ENCODE results near the gene SUGP2. TPM values are rescaled to one million over a fixed set of nuclear protein-coding genes. Genes with fewer than 3 reads are reported as not detected.

The SUGP2 gene
- total and polyA plus RNA-seq, 9 of the 15 experiments (the other 6 are each of a cell fraction or from before 2014, with no cell fraction given): 13.1 to 101 (median 63.1) TPM

DNA sequence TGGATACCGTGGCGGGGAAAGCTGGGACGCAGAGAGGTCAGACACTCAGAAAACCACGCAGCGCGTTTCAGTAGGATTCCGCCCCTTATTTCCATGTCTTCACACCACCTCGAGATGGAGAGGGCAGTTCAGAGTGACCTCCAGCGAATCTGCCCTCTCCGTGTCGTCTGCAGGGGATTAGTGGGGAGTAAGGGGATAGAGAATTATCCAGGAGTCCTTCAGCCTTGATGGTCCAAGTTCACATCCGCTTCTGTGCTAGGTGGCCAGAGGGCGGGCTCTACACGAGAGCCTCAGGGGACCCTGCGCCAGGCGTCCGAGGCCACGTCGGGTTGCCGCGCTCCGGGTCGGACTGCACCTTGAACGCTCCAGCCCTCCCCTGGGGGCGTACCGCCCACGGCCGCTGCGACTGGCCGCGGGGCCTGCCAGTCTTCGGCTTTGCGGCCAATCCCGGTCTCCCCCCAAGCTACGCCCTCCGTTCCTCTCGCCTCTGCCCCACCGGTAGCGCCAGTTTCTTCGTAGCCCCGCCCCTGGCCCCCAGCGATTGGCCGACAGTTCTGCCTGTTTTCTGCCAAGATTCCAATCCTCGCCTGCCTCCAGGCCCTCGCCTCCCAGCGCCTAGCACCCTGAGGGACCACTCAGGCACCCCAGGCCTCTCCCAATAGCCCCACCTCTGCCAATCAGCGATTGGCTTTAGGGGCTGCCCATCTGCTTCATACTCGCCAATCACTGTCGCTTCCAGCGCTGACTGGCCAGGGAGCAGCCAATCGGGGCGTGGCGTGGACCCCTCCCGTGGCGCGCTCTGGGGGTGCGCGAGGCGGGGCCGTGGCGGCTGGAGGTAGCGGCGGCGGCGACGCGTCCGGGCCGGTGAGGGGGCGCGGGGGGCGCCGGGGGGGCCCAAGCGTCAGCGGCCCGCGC, 30.1 kb upstream of the SUGP2 start, which contains the start of gene SLC25A42 (continued):
- TF ChIP-seq, protein P1, sequence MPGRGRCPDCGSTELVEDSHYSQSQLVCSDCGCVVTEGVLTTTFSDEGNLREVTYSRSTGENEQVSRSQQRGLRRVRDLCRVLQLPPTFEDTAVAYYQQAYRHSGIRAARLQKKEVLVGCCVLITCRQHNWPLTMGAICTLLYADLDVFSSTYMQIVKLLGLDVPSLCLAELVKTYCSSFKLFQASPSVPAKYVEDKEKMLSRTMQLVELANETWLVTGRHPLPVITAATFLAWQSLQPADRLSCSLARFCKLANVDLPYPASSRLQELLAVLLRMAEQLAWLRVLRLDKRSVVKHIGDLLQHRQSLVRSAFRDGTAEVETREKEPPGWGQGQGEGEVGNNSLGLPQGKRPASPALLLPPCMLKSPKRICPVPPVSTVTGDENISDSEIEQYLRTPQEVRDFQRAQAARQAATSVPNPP (IDR thresholded peaks at IDR 0.05; ENCODE audit: borderline replicate concordance, insufficient read depth, insufficient read length): no peak
- TF ChIP-seq ZC3H4 (CRISPR knock-in tag; IDR thresholded peaks at IDR 0.05; ENCODE audit: borderline replicate concordance) (no peak), ZKSCAN1 (IDR thresholded peaks at IDR 0.05; ENCODE audit: low read depth, low read length) (no peak), TAF9B (IDR thresholded peaks at IDR 0.05; ENCODE audit: partially characterized antibody) (no peak), SMAD1 (IDR thresholded peaks at IDR 0.05; ENCODE audit: low read depth, low read length, partially characterized antibody) (no peak), MTA2 (IDR thresholded peaks at IDR 0.05; ENCODE audit: low read depth) (no peak), NR2F6 (CRISPR knock-in tag; IDR thresholded peaks at IDR 0.05) (no peak), CAMTA2 (CRISPR knock-in tag; conservative IDR thresholded peaks at IDR 0.05) (no peak), GTF2A2 (tag; IDR thresholded peaks at IDR 0.05) (no peak), KLF1 (tag; IDR thresholded peaks at IDR 0.05) (0 out of 2 replicates have a peak, but pooled peaks have one; percentile 14), ZNF785 (CRISPR knock-in tag; IDR thresholded peaks at IDR 0.05) (no peak), MAFK (IDR thresholded peaks at IDR 0.05; ENCODE audit: low read length) (no peak), COPS2 (conservative IDR thresholded peaks at IDR 0.05) (no peak), ZEB2 (IDR thresholded peaks at IDR 0.05) (no peak), CSDE1 (IDR thresholded peaks at IDR 0.05) (no peak), PHB2 (IDR thresholded peaks at IDR 0.05; ENCODE audit: low read depth) (no peak), ZNF347 (CRISPR knock-in tag; IDR thresholded peaks at IDR 0.05; ENCODE audit: low read depth) (no peak), SUPT5H (IDR thresholded peaks at IDR 0.05) (peak; percentile 80), ELF2 (CRISPR knock-in tag; IDR thresholded peaks at IDR 0.05) (no peak)
- TF ChIP-seq, protein P2, sequence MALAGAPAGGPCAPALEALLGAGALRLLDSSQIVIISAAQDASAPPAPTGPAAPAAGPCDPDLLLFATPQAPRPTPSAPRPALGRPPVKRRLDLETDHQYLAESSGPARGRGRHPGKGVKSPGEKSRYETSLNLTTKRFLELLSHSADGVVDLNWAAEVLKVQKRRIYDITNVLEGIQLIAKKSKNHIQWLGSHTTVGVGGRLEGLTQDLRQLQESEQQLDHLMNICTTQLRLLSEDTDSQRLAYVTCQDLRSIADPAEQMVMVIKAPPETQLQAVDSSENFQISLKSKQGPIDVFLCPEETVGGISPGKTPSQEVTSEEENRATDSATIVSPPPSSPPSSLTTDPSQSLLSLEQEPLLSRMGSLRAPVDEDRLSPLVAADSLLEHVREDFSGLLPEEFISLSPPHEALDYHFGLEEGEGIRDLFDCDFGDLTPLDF (CRISPR knock-in tag; IDR thresholded peaks at IDR 0.05): no peak
- TF ChIP-seq, protein P3, sequence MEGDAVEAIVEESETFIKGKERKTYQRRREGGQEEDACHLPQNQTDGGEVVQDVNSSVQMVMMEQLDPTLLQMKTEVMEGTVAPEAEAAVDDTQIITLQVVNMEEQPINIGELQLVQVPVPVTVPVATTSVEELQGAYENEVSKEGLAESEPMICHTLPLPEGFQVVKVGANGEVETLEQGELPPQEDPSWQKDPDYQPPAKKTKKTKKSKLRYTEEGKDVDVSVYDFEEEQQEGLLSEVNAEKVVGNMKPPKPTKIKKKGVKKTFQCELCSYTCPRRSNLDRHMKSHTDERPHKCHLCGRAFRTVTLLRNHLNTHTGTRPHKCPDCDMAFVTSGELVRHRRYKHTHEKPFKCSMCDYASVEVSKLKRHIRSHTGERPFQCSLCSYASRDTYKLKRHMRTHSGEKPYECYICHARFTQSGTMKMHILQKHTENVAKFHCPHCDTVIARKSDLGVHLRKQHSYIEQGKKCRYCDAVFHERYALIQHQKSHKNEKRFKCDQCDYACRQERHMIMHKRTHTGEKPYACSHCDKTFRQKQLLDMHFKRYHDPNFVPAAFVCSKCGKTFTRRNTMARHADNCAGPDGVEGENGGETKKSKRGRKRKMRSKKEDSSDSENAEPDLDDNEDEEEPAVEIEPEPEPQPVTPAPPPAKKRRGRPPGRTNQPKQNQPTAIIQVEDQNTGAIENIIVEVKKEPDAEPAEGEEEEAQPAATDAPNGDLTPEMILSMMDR (IDR thresholded peaks at IDR 0.05 in 2 of 3, conservative IDR thresholded peaks at IDR 0.05 in 1 of 3; ENCODE audit: insufficient read depth in 2 of 3, low read depth in 1 of 3, low read length in 3 of 3): no peak
- TF ChIP-seq, protein P4, sequence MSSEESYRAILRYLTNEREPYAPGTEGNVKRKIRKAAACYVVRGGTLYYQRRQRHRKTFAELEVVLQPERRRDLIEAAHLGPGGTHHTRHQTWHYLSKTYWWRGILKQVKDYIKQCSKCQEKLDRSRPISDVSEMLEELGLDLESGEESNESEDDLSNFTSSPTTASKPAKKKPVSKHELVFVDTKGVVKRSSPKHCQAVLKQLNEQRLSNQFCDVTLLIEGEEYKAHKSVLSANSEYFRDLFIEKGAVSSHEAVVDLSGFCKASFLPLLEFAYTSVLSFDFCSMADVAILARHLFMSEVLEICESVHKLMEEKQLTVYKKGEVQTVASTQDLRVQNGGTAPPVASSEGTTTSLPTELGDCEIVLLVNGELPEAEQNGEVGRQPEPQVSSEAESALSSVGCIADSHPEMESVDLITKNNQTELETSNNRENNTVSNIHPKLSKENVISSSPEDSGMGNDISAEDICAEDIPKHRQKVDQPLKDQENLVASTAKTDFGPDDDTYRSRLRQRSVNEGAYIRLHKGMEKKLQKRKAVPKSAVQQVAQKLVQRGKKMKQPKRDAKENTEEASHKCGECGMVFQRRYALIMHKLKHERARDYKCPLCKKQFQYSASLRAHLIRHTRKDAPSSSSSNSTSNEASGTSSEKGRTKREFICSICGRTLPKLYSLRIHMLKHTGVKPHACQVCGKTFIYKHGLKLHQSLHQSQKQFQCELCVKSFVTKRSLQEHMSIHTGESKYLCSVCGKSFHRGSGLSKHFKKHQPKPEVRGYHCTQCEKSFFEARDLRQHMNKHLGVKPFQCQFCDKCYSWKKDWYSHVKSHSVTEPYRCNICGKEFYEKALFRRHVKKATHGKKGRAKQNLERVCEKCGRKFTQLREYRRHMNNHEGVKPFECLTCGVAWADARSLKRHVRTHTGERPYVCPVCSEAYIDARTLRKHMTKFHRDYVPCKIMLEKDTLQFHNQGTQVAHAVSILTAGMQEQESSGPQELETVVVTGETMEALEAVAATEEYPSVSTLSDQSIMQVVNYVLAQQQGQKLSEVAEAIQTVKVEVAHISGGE (CRISPR knock-in tag; IDR thresholded peaks at IDR 0.05): no peak

Measured in K562 (cell line).